NCI-H2107 treated with DMSO at 0.1 percent for 48 hours (cell line): ENCODE results near the gene SCTR.

Experiments
- DNase-seq: peaks from one replicate; lab custom pipeline; 2025; ENCODE audit not compliant: unreplicated experiment; lab: John Stamatoyannopoulos, UW

Gene SCTR

DNA sequence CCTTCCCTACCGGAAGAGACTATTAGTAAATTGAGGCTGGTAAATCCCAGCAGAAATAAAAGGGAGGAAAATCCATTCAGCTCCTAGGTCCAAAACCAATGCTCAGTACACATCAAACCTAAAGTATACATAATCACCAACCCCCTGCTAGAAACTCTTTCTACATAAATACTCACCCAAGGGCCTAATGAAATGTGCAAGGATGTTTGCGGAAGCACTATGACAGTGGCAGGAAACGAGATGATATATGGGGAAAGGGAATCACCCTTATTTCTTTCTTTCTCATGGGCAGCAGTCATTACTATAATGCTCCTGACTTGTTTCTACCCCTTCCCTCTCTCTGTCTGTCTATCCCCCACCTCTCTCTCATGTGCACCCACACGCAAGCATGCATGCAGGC, 1.3 kb upstream of the SCTR start:
- DNase-seq = no peak

GRCh38 chr2:119523383-119523951, 816 bp downstream of the SCTR start:
- no peak for DNase-seq

DNA sequence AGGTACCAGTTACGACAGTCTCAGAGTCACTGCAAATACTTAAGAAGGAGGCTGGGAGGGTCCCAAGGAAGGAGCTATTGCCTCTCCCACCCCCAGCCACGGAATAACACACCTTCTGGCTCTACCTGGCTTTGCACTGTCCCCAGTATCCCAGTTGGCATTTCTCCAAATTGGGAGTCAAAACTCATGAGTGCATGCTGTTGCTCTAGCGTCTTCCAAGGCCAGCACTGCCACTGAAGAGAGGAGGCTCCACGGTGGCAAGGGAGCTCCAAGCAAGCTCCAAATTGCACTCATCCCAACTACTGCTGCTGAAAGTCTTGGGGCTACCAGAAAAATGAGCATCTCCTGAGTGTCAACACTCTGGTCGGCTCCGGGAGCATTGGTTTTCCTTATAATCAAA, 1.6 kb downstream of the SCTR start:
- no peak for DNase-seq

DNA sequence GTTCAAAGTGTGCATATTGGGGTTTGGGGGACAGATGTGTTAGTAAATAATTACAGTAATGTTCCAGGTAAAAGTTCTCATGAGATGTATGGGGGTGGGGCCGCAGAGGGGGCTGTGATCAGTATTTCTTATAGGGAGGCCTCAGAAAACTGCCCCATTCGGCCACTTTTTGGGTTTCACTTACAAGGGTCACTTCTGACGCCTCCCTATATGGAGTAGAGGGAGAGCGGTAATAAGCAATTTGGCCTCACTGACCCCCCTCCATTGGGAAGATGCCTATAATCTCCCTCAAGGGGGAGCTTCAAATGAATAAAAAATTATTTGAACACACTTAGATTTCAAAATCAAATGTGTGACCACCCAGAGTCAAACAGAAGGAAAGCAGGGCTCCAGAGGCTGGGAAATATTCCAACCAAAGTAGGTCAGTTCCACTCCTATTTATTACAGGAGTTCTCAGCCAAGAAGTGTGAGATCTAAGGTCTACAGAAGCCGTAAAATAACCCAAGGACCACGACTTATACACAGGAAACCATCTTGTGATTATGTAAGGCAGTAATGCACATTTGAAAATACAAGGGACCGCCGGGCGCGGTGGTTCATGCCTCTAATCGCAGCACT, 2.7 kb downstream of the SCTR start:
- DNase-seq = no peak

GRCh38 chr2:119520696-119521432, 3.4 kb downstream of the SCTR start:
- no peak for DNase-seq

- no peak for DNase-seq
These were observed 5.2 kb downstream of the SCTR start for GRCh38 chr2:119519057-119519408.

DNA sequence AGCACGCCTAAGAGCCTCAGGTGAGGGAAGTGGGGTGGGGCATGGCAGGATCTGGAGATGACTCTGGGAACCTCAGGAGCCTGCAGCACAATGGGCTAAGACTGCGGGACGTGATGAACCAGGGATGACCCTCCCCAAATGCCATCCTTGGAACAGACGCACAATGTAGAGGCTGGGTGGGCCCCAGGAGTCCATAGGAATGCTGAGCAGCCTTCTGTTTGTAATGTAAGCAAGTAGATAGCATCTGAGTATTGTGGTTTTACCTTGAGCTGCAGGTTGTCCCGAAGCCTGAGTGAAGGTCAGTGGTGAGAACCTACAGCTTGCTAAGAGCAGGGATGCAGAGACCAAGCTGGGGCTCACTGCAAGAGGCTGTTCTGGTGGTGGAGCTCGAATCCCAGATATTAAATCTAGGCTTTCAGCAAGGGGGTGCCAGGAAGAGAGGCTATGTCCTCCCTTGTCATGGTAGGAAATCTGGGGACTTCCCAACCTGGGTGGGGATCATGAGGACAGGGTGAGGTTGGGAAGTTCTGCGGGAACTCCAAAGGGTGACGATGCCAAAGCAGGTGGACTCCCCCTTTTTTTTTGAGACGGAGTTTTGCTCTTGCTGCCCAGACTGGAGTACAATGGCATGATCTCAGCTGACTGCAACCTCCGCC, 5.8 kb downstream of the SCTR start:
- no peak for DNase-seq

- DNase-seq = no peak
These were observed 6.8 kb downstream of the SCTR start for GRCh38 chr2:119517433-119517832.

DNA sequence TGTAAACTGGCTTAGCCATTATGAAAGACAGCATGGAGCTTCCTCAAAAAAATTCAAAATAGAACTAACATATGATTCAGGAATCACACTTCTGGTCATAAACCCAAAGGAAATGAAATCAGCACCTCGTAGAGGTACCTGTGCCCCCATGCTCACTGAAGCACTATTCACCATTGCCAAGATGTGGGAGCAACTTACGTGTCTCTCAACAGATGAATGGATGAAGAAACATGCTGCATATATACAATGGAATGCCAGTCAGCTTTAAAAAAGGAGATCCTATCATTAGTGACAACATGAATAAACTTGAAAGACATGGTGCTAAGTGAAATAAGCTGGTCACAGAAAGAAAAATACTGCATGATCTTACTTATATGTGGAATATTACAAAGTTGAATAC, 8.2 kb downstream of the SCTR start:
- DNase-seq = no peak

DNA sequence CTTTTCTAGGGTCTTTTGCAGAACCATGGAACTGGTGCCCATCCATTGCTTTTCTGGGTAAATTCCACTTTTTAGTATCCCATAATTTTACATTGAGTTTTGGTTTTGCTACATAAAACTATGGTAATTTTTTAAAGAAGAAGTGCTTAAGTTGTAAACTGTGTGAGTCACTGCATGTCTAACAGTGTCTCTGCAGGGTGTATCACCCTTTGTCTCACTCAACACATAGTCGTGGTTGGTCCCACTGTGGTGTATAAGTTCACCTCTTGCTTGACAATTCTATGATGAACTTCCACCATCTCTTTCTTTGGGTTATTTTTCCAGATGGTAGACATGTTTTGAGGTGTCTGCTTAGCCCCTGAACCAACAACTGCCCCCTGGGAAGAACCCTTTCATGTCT, 10.5 kb downstream of the SCTR start:
- DNase-seq = no peak

DNA sequence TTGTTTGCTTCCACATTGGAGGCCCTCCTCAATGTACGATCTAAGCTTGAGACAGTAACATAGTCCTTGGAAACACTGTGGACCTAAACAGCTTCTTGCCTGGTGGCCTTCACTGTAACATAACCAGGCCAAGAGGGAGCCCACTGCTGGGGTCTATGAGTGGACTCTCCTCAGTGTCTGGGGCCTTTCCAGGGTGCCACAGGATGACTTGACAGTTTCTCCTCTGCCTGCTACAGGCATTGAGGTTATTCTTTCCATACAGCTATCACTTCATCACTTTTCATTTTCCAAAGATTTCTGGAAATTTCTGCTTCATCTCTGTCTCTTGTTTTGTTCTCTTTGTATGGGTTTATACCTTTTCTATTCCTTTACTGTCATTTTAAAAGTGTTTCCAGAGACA, 11.3 kb downstream of the SCTR start:
- DNase-seq = no peak

DNA sequence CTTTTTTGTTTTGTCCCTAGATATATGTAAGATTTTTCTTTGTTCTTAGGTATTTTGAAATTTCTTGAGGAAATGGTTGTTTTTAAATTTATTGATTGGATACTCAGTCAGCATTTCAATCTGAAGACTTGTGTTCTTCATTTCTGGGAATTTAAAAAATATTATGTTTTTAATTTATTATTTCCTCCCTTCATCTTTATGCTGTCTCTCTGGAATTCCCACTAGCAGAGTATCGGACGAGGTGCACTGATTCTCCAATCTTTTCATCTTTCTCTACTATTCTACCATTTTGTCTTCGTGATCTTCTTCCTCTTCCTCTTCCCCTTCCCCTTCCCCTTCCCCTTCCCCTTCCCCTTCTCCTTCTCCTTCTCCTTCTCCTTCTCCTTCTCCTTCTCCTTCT, 12.3 kb downstream of the SCTR start:
- no peak for DNase-seq

DNA sequence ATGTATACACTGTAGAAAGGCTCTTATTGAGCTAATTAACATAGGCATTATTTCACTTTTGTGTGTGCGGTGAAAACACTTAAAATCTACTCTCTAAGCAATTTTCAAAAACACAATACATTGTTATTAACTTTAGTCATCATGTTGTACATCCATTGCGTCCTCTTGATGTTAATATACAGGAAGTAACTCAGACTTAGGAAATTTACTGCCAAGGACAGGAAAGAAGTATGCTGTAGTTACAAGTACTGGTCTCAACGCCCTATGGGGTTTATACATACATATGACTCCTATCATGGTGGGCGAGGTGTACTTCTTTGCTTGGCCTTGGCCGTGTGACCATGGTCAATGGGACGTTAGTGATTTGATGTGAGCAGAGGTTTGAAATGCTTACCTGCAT, 15.5 kb downstream of the SCTR start:
- no peak for DNase-seq

- DNase-seq = no peak
These were observed 27.6 kb downstream of the SCTR start for GRCh38 chr2:119496682-119497081.

DNA sequence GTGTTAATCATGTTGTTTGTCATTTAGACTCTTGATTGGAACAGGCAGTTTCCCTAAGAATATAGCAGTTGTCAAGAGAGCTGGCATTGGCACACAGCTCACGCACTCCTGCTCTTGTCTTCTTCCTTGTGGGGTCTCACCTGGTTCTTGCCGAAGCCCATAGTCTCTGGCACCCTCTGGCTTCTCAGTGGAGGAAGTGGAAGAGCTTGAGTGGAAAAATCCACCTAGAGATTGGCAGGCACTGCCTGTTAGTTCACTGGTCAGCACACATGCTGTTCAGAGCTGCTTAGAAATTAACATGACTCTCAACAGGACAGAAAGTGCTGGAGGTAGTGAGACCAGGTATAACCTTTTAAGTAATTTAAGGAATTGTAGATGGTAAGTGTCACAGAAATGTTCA, 28.3 kb downstream of the SCTR start:
- no peak for DNase-seq

DNA sequence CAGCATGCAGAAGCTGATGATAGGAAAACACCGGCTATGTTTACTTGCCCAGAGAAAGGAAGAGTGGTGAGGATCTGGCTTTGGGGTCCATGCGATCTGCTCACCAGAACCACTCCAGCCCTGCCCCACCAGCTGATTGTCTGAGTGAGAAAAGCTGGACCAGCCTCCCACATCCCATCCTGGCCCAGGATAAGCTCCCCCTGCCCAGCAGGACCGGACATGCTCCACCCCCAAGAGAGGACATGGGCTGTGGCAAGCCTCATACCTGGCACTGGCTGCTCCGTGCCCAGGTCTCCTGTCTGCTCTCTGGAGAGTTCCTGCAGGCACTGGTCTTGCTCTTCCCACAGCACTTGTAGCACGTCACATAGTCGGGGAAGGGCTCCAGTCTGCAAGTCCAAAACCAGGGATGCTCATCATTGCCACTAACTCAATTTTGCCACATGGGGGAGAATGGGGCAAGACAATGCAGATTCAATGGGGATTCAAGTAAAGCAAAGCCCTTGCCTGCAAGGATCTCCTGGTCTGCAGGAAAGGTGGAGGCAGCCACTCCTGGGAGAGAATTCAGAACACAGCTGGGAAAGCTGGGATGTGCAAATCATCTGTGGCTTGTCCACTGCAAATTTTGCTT, 30.0 kb downstream of the SCTR start:
- no peak for DNase-seq

DNA sequence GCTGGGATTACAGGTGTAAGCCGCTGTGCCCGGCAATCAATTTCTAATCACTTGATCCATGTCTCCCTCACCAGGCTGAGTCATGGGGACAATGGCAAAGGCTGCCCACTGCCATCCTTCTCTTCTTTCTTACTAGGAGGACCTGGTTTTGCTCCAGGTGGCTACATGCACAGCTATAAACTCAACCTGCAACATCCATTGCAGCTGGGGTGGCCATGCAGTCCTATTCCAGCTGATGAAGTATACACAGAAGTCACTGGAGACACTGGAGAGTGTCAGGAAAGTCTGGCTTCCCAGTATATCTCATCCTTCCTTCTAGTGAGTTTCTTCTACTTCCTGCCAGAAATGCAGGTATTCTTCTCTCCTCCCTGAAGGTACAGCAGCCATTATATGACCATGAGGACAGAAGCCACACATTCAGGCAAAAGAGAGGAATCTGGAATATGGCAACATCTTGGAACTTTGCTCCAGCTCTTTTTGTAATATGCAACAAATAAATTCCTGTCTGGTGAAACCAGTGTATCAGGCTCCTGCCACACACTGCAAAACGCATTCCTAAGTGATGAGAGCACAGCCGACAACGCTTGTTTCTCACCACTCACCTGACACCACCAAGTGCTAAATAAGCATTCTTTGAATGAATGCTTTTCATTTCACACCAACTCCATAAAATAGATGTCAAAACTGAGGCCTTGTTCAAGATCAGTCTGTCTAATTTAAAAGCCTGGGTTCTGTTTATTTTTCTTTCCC, 32.3 kb downstream of the SCTR start:
- DNase-seq = no peak

DNA sequence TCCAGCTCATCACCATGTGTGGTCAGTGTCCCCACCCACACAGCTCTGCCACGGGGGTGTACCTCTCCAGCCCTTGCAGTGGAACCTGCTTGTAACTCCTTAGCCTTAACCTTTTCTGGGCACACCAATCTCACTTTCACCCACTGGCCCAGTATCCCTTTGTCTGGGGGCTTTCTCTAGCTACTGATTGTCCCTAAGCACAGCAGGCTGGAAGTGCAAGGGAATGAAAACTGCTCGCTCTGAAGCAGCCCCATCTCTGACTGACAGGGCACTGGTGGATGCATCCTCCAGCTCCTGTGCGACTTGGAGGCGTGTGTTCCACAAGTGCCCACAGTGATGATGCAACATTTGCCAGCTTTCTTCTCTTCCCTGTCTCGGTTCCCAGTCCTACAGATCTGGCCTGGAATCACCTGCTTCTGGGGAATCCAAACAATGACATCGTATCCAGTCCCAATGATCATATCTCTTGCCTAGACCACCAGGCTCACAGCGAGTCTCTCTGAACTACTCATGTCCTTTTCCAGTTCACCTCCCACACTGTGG, 33.6 kb downstream of the SCTR start:
- no peak for DNase-seq

DNA sequence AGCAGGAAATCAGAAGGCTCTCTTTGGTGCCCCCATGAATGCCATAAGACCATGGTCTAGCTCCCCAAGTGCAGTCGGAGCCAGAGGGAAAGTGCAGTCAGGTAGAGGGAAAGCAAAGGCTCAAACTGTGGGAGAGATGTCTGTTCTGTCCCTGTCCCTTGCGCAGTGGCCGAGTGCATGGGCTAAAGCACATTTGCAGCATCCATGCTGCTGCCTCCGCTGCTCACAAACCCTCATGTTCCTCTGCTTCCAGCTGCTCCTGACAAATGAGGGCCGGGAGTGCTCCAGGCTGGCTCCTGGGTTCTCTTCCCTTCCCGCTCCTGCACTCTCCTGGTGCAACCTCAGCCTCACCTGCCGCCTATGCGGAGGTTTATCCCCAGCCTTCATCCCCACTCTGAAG, 34.2 kb downstream of the SCTR start:
- no peak for DNase-seq

DNA sequence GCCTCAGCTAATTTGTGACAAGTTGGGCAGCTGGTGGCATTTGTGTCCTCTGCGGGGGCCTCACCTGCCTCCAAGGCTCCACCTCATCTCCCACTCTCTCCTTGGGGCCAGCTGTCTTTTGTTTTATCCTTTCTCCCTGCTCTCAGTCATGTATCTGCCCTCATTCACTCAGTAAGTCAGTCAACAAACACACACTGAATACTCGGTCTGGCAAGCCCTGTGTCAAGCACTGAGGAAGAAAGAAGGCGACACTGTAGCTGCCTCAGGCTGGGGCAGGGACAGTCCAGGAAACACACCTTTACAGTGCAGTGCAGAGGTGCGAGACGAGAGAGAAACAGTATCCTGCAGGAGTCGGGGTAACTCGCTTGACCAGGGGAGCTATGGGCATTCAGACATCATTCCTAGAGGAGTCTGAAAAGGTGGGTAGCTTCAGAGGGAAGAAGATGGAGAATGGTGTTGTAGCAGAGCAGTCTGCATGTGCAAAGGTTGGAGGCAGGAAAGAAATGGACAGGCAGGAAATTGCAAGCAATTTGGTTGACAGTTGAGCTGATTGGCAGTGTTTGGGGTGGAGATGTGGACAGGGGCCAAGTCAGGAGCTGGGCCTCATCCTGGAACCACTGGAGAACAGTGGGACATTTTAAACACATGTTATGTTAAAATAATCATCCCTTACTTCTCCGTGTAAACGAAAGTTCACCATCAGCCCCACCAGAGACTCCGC, 34.9 kb downstream of the SCTR start:
- no peak for DNase-seq
